Stimulated activated naive CD4-positive, alpha-beta T cell treated with Interleukin-2 at 50 U/mL for 16 hours (primary cell): ENCODE measurements around the gene GXYLT2.

Experiments
- DNase-seq: peaks from one replicate; lab custom pipeline; 2025; lab: John Stamatoyannopoulos, UW

The GXYLT2 gene

DNA sequence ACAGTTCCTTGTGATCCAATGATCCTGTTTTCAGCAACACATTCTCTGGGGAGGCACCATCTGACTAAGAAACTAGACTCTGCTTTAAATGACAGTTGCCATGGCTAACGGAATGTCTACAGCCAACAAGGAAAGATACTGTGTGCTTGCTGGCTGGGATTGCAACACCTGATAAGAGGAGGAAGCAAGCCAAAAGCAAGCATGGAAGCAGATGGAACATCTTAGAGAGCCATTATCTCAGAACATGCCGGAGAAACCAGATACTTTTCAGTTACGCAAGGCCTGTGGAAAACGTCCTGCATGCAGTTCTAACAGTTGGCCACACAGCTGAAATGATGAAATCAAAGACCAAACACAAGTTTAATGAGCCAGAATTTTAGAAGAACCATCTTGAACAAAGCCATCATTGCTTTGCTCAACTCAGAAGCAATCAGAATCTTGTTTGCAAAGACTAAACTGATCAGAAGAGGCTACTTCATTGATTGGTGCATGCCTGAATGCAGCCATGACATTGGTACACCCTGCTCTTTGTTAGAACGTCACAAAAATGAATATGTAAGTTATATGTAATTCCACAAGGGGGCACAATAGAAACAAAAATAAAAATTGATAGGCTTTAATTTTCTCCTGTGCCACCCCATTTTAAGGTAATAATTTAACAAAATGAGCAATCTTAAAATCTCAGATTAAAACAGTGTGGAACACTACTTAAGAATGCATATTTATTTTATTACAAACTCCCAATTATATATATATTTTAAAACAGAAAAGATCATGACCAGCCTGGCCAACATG, 50.8 kb downstream of the GXYLT2 start:
- DNase-seq = no peak

DNA sequence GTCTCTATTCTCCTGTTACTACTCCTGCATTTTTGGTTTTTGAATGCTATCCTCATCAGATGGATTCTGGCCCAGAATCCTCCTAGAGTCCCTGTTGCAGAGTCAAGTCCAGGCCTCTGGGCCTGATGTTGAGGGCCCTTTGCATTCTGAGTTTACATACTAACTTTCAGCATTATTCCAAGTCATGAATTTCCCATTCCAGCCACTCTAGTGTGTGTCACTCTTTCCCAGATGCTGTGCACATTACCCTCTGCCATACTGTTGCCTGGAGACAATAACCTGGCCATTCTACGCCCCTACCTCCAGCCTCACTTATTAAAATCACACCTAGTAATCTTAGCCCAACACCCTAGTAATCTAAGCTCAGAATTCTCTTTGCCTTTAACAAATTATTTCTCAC, 53.4 kb downstream of the GXYLT2 start:
- no peak for DNase-seq

DNA sequence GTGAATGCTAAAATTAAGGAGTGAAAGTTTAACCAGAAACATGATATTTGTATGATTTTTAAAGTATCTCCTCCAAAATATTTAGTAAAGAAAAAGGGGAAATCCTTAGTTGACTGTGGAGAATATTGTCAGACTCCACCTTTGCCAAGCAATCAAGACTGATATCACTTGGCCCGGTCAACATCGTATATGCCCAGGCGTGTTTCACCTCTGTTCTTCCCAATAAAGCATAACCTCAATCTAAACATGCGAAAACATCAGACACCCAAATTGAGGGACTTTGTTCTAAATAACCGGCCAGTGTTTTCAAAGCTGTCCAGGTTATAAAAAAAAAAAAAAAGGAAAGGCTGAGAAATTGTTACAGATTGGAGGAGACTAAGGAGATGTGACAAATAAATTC, 54.6 kb downstream of the GXYLT2 start:
- no peak for DNase-seq

DNA sequence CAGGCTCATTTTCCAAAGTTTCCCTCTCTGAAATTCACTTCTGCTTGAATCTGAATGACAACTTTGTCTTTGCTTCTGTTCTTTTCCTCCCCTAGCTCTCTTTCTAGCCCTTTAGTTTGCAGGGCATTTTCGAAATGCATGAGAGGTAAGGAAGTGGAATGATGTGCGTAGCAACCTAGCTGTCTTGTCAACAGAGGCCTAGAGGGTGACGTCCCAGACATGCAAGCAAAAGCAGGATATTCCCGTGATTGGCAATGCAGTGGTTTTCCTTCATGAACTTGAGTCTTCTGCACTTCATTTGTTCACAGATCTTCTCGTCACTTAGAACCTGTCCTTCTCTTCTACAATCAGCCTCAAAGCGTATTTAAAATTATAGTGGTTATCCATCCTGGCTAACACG, 56.9 kb downstream of the GXYLT2 start:
- DNase-seq = no peak

DNA sequence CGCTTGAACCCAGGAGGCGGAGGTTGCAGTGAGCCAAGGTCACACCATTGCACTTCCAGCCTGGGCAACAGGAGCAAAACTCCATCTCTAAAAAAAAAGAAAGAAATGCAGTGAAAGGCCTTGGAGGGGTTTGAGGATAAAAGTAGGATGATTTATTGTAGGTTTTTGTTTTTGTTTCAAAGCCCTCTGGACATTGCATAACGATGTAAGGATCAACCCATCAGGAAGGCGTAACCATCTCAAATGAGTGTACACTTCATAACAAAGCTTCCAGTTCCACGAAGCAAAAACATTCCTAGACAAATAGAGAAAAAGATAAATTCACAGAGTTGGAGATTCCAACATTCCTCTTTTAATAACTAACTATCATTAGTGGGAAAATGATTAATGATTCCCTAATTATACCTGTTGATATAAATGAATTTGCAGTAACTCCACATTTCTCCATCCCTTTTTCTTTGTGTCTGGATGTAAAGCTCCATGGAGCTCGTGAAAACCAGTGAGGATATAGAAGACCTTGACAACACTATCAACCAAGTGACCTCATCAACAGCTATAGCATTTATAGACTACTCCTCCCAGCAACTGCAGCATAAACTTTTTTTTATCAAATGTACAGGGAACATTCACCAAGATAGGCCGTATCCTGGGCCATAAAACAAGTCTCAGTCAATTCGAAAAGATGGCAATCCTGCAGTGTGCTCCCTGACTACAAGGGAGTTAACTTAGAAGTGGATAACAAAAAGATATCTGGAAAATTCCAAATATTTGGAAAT, 60.1 kb downstream of the GXYLT2 start:
- DNase-seq = no peak

DNA sequence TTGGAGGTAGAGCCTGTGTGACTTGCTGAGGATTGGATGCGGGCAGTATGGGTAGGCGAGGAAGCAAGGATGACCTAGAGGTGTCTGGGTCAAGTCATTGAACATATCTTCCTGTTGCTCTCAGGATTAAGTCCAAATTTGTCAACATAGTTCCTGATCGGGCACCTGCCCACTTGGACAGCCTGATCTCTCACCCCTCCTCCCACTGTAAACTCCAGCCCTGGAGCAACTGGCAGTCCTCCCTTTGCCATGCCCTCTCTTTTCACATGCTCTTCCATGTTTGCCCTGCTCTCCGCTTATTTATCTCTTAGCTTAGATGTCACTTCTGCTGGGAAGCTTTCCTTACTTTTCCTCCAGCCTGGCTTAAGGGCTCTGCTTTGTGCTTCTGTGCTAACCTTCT, 61.2 kb downstream of the GXYLT2 start:
- no peak for DNase-seq

DNA sequence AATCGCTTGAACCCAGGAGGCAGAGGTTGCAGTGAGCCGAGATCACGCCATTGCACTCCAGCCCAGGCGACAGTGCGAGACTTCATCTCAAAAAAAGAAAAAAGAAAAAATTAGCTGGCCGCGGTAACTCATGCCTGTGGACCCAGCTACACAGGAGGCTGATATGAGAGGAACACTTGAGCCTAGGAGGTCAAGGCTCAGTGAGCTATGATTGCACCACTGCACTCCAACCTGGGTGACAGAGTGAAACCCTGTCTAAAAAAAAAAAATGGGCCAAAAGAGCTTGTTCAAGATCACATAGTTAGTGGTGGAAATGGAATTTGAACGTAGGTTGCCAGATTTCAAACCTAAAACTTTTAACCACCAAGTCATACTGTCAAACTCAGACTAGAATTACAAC, 62.5 kb downstream of the GXYLT2 start:
- no peak for DNase-seq

DNA sequence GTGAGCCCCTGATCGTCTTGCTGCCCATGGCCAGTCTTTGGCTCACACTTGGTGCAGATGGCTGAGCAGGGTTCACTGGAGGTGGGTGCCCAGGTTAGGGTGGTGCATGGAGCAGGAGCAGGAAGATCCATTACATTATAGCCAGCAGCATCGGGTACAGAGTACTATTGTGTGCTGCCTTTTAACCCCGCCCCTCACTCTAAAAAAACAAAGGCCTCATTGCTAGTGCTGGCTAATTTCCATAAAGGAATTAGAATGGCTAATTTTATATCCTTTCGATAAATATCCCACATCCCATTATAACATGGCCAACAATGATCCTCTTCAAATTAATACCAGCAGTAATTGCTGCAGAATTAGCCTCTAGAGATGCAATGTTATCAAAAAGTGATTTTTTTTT, 63.0 kb downstream of the GXYLT2 start:
- DNase-seq = no peak

DNA sequence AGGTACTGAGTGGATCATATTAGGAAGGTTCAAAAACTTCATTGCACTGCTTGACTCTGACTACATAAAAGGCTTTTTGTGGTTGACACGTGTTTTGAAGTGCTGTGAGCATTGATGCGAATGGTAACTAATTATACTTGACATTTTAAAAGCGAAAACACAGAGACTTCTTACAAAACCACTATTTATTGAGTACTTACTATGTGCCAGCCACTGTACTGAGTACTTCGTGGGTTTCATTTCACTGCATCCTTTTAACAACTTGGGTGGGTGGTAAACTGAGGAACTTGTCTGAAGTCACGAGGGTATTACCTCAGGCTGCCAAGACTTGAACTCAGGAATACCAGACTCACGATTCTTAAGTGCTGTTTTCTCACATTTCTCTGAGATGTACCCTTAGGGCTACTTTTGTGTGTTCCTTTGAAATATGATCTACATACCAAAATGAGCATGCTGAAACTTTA, 63.4 kb downstream of the GXYLT2 start:
- no peak for DNase-seq

DNA sequence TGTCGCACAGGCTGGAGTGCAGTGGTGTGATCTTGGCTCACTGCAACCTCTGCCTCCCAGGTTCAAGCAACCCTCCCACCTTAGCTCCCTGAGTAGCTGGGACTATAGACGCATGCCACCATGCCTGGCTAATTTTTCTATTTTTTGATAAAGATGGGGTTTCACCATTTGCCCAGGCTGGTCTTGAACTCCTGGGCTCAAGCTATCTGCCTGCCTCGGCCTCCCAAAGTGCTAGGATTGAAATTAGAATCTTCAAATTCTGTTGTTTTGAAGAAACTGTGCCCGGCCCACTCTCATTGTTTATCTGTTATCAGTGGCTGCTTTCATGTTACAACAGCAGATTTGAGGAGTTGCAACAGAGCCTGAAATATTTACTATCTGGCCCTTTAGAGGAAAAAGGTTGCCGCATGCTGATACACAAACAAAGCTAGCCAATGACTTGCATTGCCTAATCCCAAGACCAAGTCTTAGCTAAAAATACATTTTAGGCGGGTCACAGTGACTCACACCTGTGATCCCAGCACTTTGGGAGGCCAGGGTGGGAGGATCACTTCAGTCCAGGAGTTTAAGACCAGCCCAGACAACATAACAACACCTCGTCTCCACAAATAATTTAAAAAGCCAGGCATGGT, 65.6 kb downstream of the GXYLT2 start:
- DNase-seq = no peak

DNA sequence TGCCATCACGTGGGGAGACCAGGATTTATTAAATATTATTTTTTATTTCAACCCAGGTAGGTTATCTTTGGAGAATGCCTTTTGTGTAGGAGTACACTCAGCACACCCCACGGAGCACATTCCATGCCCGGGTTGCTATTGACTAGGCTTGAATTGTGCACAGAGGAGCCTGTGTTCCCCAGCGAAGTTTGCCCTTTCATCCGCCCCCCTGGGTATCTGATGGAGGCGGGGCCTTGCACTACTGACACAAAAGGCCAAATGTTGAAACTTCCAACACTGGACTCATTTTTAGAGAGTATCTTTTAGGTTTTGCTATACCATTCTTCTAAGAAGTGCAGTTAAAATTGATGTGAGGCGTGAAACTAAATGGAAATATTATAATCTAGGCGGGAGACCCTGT, 69.5 kb downstream of the GXYLT2 start:
- no peak for DNase-seq

DNA sequence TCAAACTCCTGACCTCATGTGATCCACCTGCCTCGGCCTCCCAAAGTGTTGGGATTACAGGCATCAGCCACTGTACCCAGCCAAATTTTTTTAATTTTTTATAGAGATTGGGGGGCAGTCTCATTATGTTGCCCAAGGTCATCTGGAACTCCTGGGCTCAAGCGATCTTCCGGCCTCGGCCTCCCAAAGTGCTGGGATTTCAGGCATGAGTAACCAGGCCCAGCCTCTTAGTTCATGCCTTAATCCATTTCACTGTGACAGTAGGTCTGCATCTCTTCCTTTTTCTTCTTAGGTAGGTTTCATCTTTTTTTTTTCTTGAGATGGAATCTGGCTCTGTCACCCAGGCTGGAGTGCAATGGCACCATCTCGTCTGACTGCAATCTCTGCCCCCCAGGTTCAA, 71.5 kb downstream of the GXYLT2 start:
- no peak for DNase-seq

DNA sequence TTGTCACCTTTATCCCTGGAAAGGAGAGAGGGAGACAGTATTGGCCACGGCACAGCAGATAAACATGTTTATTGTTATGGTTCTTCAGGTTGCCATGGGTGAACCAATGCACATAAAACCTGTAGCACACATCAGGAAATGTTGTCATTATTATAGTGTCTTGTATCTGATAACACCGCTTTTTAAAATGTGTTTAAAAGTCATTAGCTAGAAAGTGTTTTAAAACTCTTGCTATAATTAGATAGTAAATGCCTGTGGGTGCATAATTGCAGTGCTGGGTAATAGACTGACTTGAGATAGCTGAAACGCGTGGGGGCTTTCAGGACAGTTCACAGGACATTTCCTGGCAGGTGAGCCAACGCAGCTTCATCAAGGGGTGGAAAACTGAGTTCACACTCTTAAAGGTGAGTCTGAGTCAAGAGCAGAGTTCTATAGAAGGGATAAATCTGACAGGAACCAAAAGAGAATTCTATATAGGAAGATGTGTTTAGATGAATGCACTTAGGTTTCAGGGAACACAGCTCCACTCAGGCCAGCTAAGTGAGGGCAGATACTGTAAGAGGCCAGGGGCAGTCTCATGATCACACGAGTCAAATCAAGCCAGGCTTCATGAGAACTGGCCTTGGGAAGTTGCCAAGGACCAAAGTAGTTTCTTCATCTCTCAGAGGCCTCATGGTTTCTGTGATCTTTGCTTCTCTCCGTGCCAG, 73.1 kb downstream of the GXYLT2 start:
- peak; percentile 12 for DNase-seq

DNA sequence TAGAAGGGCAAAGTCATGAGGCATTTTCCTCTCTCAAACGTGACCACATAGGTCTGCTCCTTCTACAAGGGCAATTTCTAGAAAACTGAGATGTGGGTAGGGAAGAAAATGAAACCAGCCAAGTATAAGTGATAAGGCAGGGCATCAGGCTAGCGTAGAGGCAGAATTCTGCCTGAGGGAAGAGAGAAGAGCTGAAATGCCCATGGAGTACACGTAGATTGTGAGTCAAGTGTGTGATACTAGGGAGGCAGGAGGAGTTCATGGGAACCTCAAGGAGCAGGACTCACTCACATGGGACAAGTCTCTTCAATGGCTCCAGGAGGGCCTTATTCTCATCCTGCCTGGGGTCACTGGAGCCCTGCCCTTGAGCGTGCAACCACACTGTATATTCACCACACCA, 73.9 kb downstream of the GXYLT2 start:
- DNase-seq = no peak

DNA sequence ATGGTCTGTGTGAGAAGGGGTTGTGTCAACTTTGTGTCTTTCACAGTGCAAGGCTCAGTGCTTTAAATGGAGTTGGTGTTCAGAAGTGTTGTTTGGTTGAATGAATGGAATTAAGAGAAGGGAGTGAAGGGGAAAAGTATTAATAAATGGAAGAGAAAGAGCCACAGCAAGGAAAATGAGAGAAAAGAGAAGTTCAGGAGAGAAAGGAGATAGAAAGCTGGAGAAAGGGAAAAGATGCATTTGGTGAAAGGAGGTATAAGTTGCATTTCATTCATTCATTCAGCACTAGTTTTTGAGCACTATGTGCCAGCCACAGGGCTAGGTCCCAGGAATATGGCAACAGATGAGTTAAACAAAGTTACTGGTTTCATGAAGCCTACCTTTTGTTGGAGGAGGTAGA, 74.5 kb downstream of the GXYLT2 start:
- no peak for DNase-seq

DNA sequence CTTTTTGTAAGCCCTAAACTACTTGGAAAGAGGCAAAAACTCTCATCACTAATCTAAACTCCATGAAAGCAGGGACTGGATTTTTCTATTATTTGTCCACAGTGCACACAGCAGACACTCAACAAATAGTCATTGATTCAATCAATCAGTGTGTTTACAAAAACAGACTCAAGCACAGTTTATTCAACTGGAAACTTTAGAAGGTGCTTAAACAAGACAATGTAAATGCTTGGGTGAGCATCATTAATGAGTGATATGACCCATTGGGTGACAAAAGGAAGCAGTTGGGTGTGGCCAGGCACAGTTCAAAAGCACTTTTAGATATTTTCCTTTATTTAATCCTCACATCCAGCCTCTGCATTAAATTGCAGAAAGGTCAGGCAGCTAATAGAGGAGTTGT, 76.8 kb downstream of the GXYLT2 start:
- DNase-seq = no peak

DNA sequence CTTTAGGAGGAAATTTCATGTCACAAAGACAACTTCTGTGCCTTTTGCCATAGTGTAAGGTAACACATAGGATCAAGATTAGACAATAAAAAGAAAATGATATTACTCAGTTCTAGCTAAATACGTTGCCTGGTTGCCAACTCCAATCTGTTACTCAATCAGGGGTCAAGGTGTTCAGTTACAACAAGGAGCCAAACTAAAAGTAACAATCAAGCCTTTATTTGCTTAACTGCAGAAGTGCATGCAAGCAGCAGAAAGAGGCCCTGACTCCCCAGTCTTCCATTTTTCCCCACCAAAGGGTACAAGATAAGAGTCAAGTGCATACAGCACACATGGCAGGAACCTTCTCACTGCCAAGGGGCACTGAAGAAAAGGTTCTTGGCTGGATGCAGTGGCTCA, 80.4 kb downstream of the GXYLT2 start:
- no peak for DNase-seq

DNA sequence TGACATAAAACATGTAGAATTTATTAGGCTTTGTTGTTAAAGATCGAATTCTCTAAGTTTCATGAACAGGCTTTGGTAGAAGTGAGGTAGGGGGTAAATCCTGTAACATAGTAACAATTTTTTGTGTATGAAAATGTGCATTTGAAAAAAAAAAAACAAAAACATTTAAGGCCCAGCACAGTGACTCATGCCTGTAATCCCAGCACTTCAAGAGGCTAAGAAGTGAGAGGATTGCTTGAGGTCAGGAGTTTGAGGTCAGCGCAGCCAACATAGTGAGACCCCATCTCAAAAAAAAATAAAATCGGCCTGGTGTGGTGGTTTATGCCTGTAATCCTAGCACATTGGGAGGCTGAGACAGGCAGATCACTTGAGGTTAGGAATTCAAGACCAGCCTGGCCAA, 81.9 kb downstream of the GXYLT2 start:
- no peak for DNase-seq

DNA sequence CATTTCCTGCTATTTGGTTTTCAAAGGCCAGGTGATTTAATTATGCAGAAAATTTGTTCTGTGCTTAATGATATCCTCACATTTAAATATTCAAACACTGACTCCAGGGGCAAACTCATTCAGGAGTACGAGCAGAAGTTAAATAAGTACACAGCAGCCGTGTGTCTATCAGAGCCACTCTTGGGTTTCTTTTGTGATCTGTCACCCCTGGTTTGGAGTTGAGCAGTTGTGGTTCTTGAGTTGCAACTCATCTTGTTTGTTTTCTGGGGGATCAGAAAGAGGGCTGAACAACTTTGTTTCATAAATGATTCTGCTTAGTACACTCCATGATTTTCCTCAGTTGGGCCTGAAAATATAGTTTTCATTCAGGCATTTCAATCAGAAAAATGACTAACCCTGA, 83.1 kb downstream of the GXYLT2 start:
- no peak for DNase-seq

DNA sequence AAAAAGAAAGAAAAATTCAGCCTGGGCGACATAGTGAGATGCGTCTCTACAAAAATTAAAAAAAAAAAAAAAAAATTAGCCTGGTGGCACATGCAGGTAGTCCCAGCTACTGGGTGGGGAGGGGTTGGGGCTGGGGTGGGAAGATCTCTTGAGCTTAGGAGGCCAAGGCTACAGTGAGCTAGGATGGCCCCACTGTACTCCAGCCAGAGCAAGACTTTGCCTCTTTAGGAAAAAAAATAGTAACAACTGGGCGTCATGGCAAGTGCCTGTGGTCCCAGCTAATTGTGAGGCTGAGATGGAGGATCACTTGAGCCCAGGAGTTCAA, 84.8 kb downstream of the GXYLT2 start:
- no peak for DNase-seq

DNA sequence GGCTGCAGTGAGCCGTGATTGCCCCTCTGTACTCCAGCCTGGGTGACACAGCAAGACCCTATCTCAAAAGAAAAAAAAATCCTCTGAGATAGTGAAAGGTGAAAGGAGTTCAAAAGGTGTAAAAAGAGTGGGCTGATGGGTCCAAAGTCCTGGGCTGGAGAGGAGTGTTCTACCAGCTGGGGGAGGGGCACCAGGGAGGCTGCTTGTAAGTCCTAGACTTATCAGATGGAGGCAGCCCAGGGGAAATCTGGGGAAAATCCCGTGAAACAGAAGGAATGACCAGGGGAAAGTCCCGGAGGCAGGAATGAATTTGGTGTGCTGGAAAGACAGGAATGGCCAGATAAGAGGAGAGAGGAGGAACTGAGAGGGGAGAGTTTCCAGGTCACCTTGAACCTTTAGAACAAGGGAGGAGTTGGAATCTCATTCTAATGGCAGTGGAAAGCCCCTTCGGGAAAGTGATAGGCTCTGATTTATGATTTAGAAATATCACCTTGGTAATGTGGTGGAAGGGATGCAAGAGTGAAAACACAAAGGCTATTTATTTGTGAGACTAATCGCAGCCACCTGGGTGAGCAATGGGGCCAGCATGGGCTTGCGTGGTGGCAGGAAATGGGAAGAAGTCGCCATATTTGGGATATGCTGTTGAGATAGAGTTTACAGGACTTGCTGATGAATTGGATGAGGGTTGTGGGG, 85.3 kb downstream of the GXYLT2 start:
- no peak for DNase-seq

DNA sequence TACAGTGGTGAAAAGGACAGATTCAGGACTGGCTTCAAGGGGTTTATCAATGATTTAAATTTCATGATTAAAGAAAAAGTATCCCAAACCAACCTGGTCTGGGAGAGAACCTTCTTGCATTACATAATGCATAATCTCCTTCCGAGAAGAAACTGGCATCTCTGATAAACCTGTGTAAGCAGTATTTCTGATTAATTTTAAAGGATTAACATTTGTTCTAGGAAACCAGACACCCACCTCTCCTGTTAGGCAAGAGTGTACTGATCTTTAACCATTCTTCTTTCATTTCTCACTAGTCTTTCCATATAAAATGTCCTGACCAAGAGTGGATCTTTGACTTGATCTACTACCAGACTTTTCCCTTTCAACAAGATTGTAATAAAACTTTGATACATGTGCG, 85.9 kb downstream of the GXYLT2 start:
- no peak for DNase-seq
